HG03439 (cell line): ENCODE measurements around the gene TH.

Source experiments
- ATAC-seq: cut with Tn5 transposase; IDR thresholded peaks from one replicate; pipeline ENCODE4 v1.9.1; 2021; ENCODE audit warnings: mild to moderate bottlenecking, moderate library complexity; ENCODE audit not compliant: unreplicated experiment

The TH gene

GRCh38 chr11:2171591-2172003 is at the start of gene TH:
Gene TH, minus strand, starts transcription at chr11:2171815. Its CDS starts 29 bp downstream, at chr11:2171786.
- ATAC-seq: no peak

GRCh38 chr11:2221024-2221423 is 49.4 kb upstream of the TH start:
- ATAC-seq: no peak

GRCh38 chr11:2220173-2220771 is 48.7 kb upstream of the TH start:
- ATAC-seq: no peak

- ATAC-seq: no peak
Observed at GRCh38 chr11:2219318-2220017, 47.9 kb upstream of the TH start.

GRCh38 chr11:2218031-2218633 is 46.5 kb upstream of the TH start:
- ATAC-seq: no peak

GRCh38 chr11:2217211-2218030 is 45.8 kb upstream of the TH start:
- ATAC-seq: no peak

GRCh38 chr11:2216400-2217064 is 44.9 kb upstream of the TH start:
- ATAC-seq: no peak

GRCh38 chr11:2215561-2216399 is 44.2 kb upstream of the TH start:
- no peak for ATAC-seq

GRCh38 chr11:2215230-2215560 is 43.6 kb upstream of the TH start:
- ATAC-seq: no peak

- no peak for ATAC-seq
Observed at GRCh38 chr11:2214527-2215229, 43.1 kb upstream of the TH start.

- no peak for ATAC-seq
Observed at GRCh38 chr11:2213890-2214526, 42.4 kb upstream of the TH start.

- no peak for ATAC-seq
Observed at GRCh38 chr11:2213384-2213842, 41.8 kb upstream of the TH start.

GRCh38 chr11:2212411-2213251 is 41.0 kb upstream of the TH start:
- no peak for ATAC-seq

GRCh38 chr11:2211113-2211971 is 39.7 kb upstream of the TH start:
- no peak for ATAC-seq

GRCh38 chr11:2210366-2211112 is 38.9 kb upstream of the TH start:
- no peak for ATAC-seq

GRCh38 chr11:2209900-2210321 is 38.3 kb upstream of the TH start:
- ATAC-seq: no peak
